CD14-positive monocyte (primary cell): ENCODE measurements around the gene RGS16. TPM values are rescaled to one million over a fixed set of nuclear protein-coding genes. Genes with fewer than 3 reads are reported as not detected.

ENCODE experiments used
- DNase-seq, 3 donors: peaks; one replicate each; pipeline ENCODE4 v3.0.0-alpha.2; 2011 to 2022
- H2AFZ ChIP-seq: 2 replicates; pipeline ENCODE4 v1.6.0; 2012; ENCODE audit warnings: mild to moderate bottlenecking, low read depth, low read length, inconsistent platforms; ENCODE audit not compliant: insufficient read depth, poor library complexity, severe bottlenecking
- H3K27ac ChIP-seq, 2 donors: 1 replicate in 1 of 2; 2 replicates in 1 of 2; pipeline ENCODE4 v1.5.1; 2012 to 2013; ENCODE audit warnings: low read length in 2 of 2, control low read depth in 1 of 2, inconsistent platforms in 1 of 2, low read depth in 1 of 2, mild to moderate bottlenecking in 1 of 2
- H3K27me3 ChIP-seq, 2 donors: one replicate each; pipeline versions ENCODE4 v1.6.0 to v1.6.1; 2011 to 2013; ENCODE audit warnings: low read length in 2 of 2; ENCODE audit not compliant: control insufficient read depth in 2 of 2, insufficient read depth in 2 of 2
- H3K36me3 ChIP-seq, 2 donors: replicated peaks in 1 of 2; 1 replicate in 1 of 2; 2 replicates in 1 of 2; pipeline versions ENCODE4 v1.5.1 to v1.6.1; 2012 to 2013; ENCODE audit warnings: low read length in 2 of 2, control low read depth in 1 of 2, inconsistent platforms in 1 of 2, mild to moderate bottlenecking in 1 of 2; ENCODE audit not compliant: insufficient read depth in 2 of 2, control insufficient read depth in 1 of 2
- H3K4me1 ChIP-seq, 2 donors: 1 replicate in 1 of 2; 2 replicates in 1 of 2; pipeline versions ENCODE4 v1.5.1 to v1.6.1; 2012 to 2013; ENCODE audit warnings: low read length in 2 of 2, control low read depth in 1 of 2, inconsistent platforms in 1 of 2, mild to moderate bottlenecking in 1 of 2, moderate library complexity in 1 of 2; ENCODE audit not compliant: insufficient read depth in 2 of 2, control insufficient read depth in 1 of 2
- H3K4me2 ChIP-seq: replicated peaks from 2 replicates; pipeline ENCODE3; 2012; ENCODE audit warnings: low read length, moderate library complexity, mild to moderate bottlenecking; ENCODE audit not compliant: poor library complexity, severe bottlenecking; ENCODE audit errors: extremely low read depth
- H3K4me3 ChIP-seq, 3 experiments: fragments of 200-600 bp in 1 of 3; sonication (generic) in 1 of 3; replicated peaks in 1 of 3; 1 replicate in 2 of 3; 2 replicates in 1 of 3; pipeline ENCODE4 v1.5.1; 2011 to 2013; ENCODE audit warnings: low read length in 3 of 3, mild to moderate bottlenecking in 3 of 3, control low read depth in 2 of 3, low read depth in 2 of 3, inconsistent platforms in 1 of 3, moderate library complexity in 1 of 3
- H3K79me2 ChIP-seq: 2 replicates; pipeline ENCODE4 v1.6.0; 2012; ENCODE audit warnings: mild to moderate bottlenecking, control low read depth, inconsistent platforms, low read length, moderate library complexity; ENCODE audit not compliant: insufficient read depth
- H3K9ac ChIP-seq: 2 replicates; pipeline ENCODE4 v1.6.0; 2017; ENCODE audit warnings: low read length, mild to moderate bottlenecking; ENCODE audit not compliant: insufficient read depth, poor library complexity, severe bottlenecking
- H3K9me3 ChIP-seq, 2 donors: replicated peaks in 1 of 2; 1 replicate in 1 of 2; 2 replicates in 1 of 2; pipeline versions ENCODE4 v1.5.1 to v1.6.1; 2012 to 2013; ENCODE audit warnings: low read length in 2 of 2, control low read depth in 1 of 2; ENCODE audit not compliant: control insufficient read depth in 1 of 2, insufficient read depth in 1 of 2
- H4K20me1 ChIP-seq: 2 replicates; pipeline ENCODE4 v1.6.0; 2012; ENCODE audit warnings: mild to moderate bottlenecking, low read length, control low read depth, moderate library complexity; ENCODE audit not compliant: insufficient read depth
- H3K27ac Mint-ChIP-seq, 7 donors: one replicate each; pipeline ENCODE4 v1.8.0; 2020; ENCODE audit warnings: mild to moderate bottlenecking in 7 of 7, mixed read lengths in 7 of 7, moderate library complexity in 6 of 7, inconsistent platforms in 2 of 7
- H3K27me3 Mint-ChIP-seq, 3 donors: one replicate each; pipeline ENCODE4 v1.8.0; 2021 to 2022; ENCODE audit warnings: low read depth in 3 of 3, mild to moderate bottlenecking in 3 of 3, mixed read lengths in 3 of 3, moderate library complexity in 3 of 3, inconsistent platforms in 1 of 3
- H3K36me3 Mint-ChIP-seq, 2 donors: one replicate each; pipeline ENCODE4 v1.8.0; 2020; ENCODE audit warnings: mixed read lengths in 2 of 2, inconsistent platforms in 1 of 2, mild to moderate bottlenecking in 1 of 2
- H3K4me1 Mint-ChIP-seq: one replicate; pipeline ENCODE4 v1.8.0; 2020; ENCODE audit warnings: mild to moderate bottlenecking, mixed read lengths
- H3K4me3 Mint-ChIP-seq, 2 donors: one replicate each; pipeline ENCODE4 v1.8.0; 2020; ENCODE audit warnings: mild to moderate bottlenecking in 2 of 2, mixed read lengths in 2 of 2, moderate library complexity in 1 of 2
- H3K9me3 Mint-ChIP-seq, 7 donors: one replicate each; pipeline ENCODE4 v1.8.0; 2020 to 2022; ENCODE audit warnings: mixed read lengths in 7 of 7, mild to moderate bottlenecking in 6 of 7, moderate library complexity in 6 of 7, inconsistent platforms in 2 of 7
- WGBS: methylation state at CpG from one replicate; pipeline ENCODE4 v1.1.5; 2013; ENCODE audit warnings: missing lambda C conversion rate; ENCODE audit not compliant: insufficient coverage; 5-methylcytosine and 5-hydroxymethylcytosine counted together
- intact Hi-C, 2 donors: fragments of 100-400 bp; cut with micrococcal nuclease; formaldehyde crosslinking; loops; one replicate each; pipeline versions ENCODE4 v1.15.0 to v1.15.1; 2023
- polyA plus RNA-seq, 3 donors: library from polyadenylated mRNA; depleted of rRNA in 1 of 3; unstranded in 2 of 3; stranded (reverse) in 1 of 3; fragments of 300-500 nt in 2 of 3; fragments of >200 nt in 1 of 3; fragmentation: Illumina TruSeq in 2 of 3; gene quantifications; 1 replicate in 2 of 3; 2 replicates in 1 of 3; pipeline ENCODE4 v1.2.3, GENCODE V29; 2012 to 2021
- TF ChIP-seq, protein P1 (sequence below): fragments of 200-600 bp; IDR thresholded peaks from one replicate; pipeline ENCODE4 v1.8.0; 2022; ENCODE audit warnings: antibody characterized with exemption, mild to moderate bottlenecking

RGS16 gene
- polyA plus RNA-seq, 3 donors = 0.07 to 0.44 TPM; not detected in 1

GRCh38 chr1:182567629-182568028 is 36.6 kb downstream of the RGS16 start:
- intact Hi-C loops = no loop called here
- no CpG with 5 or more reads among the region's 5 CpGs for WGBS
- no peak overlapping the region for H2AFZ ChIP-seq

DNA sequence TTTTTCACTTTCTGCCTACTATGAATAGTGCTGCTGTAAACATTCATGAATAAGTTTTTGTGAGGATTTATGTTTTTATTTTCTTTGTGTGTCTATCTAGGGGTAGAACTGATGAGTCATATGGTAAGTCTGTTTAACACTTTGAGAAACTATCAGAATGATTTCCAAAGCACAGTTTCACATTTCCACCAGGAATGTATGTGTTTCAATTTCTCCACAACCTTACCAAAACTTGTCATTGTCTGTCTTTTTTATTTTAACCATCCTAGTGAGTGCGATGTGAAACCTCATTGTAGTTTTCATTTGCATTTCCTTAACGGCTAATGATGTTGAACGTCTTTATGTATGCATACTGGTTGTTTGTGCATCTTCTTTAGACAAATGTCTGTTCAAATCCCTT is 38.7 kb downstream of the RGS16 start:
- Mint-ChIP-seq H3K27ac (no peak overlapping the region), H3K4me3 (no peak overlapping the region), H3K27me3 (peaks cover 1 to 2% (median 2%) of the 10 kb centered on the region in 3 donors), H3K36me3 (no peaks in the 10 kb centered on the region), H3K4me1 (no peaks in the 10 kb centered on the region), H3K9me3 (no peaks in the 10 kb centered on the region)
- Histone ChIP-seq H3K4me1 (no peaks in the 10 kb centered on the region), H3K79me2 (no peaks in the 10 kb centered on the region), H3K36me3 (no peaks in the 10 kb centered on the region), H2AFZ (no peak overlapping the region), H3K27me3 (no peaks in the 10 kb centered on the region), H4K20me1 (no peaks in the 10 kb centered on the region), H3K9me3 (no peaks in the 10 kb centered on the region), H3K4me2 (no peak overlapping the region), H3K9ac (no peak overlapping the region), H3K27ac (no peak overlapping the region), H3K4me3 (no peak overlapping the region)
- WGBS = no CpG with 5 or more reads among the region's 3 CpGs
- intact Hi-C loops = no loop called here
- no peak for DNase-seq
- TF ChIP-seq, protein P1, sequence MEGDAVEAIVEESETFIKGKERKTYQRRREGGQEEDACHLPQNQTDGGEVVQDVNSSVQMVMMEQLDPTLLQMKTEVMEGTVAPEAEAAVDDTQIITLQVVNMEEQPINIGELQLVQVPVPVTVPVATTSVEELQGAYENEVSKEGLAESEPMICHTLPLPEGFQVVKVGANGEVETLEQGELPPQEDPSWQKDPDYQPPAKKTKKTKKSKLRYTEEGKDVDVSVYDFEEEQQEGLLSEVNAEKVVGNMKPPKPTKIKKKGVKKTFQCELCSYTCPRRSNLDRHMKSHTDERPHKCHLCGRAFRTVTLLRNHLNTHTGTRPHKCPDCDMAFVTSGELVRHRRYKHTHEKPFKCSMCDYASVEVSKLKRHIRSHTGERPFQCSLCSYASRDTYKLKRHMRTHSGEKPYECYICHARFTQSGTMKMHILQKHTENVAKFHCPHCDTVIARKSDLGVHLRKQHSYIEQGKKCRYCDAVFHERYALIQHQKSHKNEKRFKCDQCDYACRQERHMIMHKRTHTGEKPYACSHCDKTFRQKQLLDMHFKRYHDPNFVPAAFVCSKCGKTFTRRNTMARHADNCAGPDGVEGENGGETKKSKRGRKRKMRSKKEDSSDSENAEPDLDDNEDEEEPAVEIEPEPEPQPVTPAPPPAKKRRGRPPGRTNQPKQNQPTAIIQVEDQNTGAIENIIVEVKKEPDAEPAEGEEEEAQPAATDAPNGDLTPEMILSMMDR = no peak

More at GRCh38 chr1:182567629-182568028, 36.6 kb downstream of the RGS16 start:
- Histone ChIP-seq H3K9me3 (no peaks in the 10 kb centered on the region), H3K27me3 (no peaks in the 10 kb centered on the region), H3K36me3 (peaks cover 0 to 2% of the 10 kb centered on the region in 2 donors), H3K4me1 (no peaks in the 10 kb centered on the region), H3K79me2 (no peaks in the 10 kb centered on the region), H3K9ac (no peak overlapping the region), H3K27ac (no peak overlapping the region), H4K20me1 (no peaks in the 10 kb centered on the region), H3K4me2 (no peak overlapping the region), H3K4me3 (no peak overlapping the region)
- Mint-ChIP-seq H3K27ac (no peak overlapping the region), H3K4me3 (no peak overlapping the region), H3K27me3 (peaks cover 1 to 2% (median 2%) of the 10 kb centered on the region in 3 donors), H3K4me1 (no peaks in the 10 kb centered on the region), H3K36me3 (no peaks in the 10 kb centered on the region), H3K9me3 (peaks cover 0 to 3% (median 0%) of the 10 kb centered on the region in 7 donors)
- TF ChIP-seq, protein P1 = no peak
- DNase-seq = no peak
